ENCODE results near the gene NCOR2. TPM values are rescaled to one million over a fixed set of nuclear protein-coding genes. Genes with fewer than 3 reads are reported as not detected.
"Not testable (repeated sequence)": the region's sequence is repeated elsewhere in the genome, so short reads cannot be mapped to it uniquely, and the experiment has no call there.

The NCOR2 gene
- total and polyA plus RNA-seq, 2 donors (not counting 1 experiment from before 2014, with no cell fraction given) = 25.9 to 144 TPM

GRCh38 chr12:124586756-124587155, 19.3 kb upstream of the NCOR2 start:
- H3K27me3 ChIP-seq (replicated peaks in 1 of 4; ENCODE audit: control extremely low read depth in 1 of 4, control insufficient read depth in 3 of 4, insufficient read depth in 4 of 4, low read length in 3 of 4) = peaks cover 0 to 9% (median 3%) of the 10 kb centered on the region in 4 experiments
- H3K9me3 ChIP-seq (ENCODE audit: control extremely low read depth in 1 of 3, control insufficient read depth in 2 of 3, insufficient read depth in 1 of 3, low read length in 2 of 3) = peaks cover 0 to 12% (median 0%) of the 10 kb centered on the region in 3 donors
- no peak overlapping the region for H2AFZ ChIP-seq (ENCODE audit: insufficient read depth, low read depth, low read length, poor library complexity, severe bottlenecking)
- no peak overlapping the region for H3K9ac ChIP-seq (ENCODE audit: low read length)
- WGBS (ENCODE audit: insufficient coverage) = 67% methylated on average over 6 of the region's 11 CpGs
- no peaks in the 10 kb centered on the region for H3K9me3 Mint-ChIP-seq (ENCODE audit: insufficient read depth)
- TF ChIP-seq EZH2 (IDR thresholded peaks at IDR 0.05; ENCODE audit: borderline replicate concordance, insufficient read depth, low read depth, low read length, poor library complexity, severe bottlenecking) = no peak
- no peak for TF ChIP-seq CTCF (IDR thresholded peaks at IDR 0.05)
- no peak overlapping the region for H3K4me3 ChIP-seq (ENCODE audit: control extremely low read depth in 1 of 5, extremely low read depth in 1 of 5, insufficient read depth in 1 of 5, low read depth in 2 of 5, low read length in 4 of 5)
- H3K27me3 Mint-ChIP-seq = peaks cover 16% of the 10 kb centered on the region
- ChIA-PET POLR2A (no interaction called here), CTCF (no interaction called here)
- DNase-seq (no peak), ATAC-seq (ENCODE audit: low read depth) (no peak)
- no peak overlapping the region for H3K27ac Mint-ChIP-seq
- intact Hi-C loops (cut with micrococcal nuclease) = no loop called here
- no peak overlapping the region for H3K4me2 ChIP-seq (replicated peaks; ENCODE audit: low read depth, low read length, poor library complexity, severe bottlenecking)
- no peaks in the 10 kb centered on the region for H3K79me2 ChIP-seq (ENCODE audit: control insufficient read depth, insufficient read depth, low read length)
- H3K27ac ChIP-seq (ENCODE audit: low read length in 2 of 2) = no peak overlapping the region
- no peaks in the 10 kb centered on the region for H4K20me1 ChIP-seq (ENCODE audit: control insufficient read depth, insufficient read depth, low read length, poor library complexity, severe bottlenecking)
- peaks cover 14% of the 10 kb centered on the region for H3K4me1 Mint-ChIP-seq
- no peak overlapping the region for H3K4me3 Mint-ChIP-seq
- peaks cover 4 to 9% of the 10 kb centered on the region in 2 donors for H3K4me1 ChIP-seq (ENCODE audit: control insufficient read depth in 2 of 2, insufficient read depth in 2 of 2, low read length in 2 of 2)
- no peaks in the 10 kb centered on the region for H3K36me3 ChIP-seq (replicated peaks in 1 of 2; ENCODE audit: control extremely low read depth in 1 of 2, control insufficient read depth in 1 of 2, extremely low read depth in 1 of 2, insufficient read depth in 2 of 2, low read length in 1 of 2)

GRCh38 chr12:124584494-124584893, 17.1 kb upstream of the NCOR2 start:
- H3K9ac ChIP-seq (ENCODE audit: low read length); DNase-seq; H3K4me1 Mint-ChIP-seq; H3K79me2 ChIP-seq (ENCODE audit: control insufficient read depth, insufficient read depth, low read length); POLR2A ChIA-PET; ATAC-seq (ENCODE audit: low read depth); intact Hi-C loops (cut with micrococcal nuclease); H3K27ac ChIP-seq (ENCODE audit: low read length in 2 of 2); CTCF ChIA-PET; H3K27me3 ChIP-seq (replicated peaks in 1 of 4; ENCODE audit: control extremely low read depth in 1 of 4, control insufficient read depth in 3 of 4, insufficient read depth in 4 of 4, low read length in 3 of 4); H2AFZ ChIP-seq (ENCODE audit: insufficient read depth, low read depth, low read length, poor library complexity, severe bottlenecking); H3K9me3 Mint-ChIP-seq (ENCODE audit: insufficient read depth); H3K4me3 ChIP-seq (ENCODE audit: control extremely low read depth in 1 of 5, extremely low read depth in 1 of 5, insufficient read depth in 1 of 5, low read depth in 2 of 5, low read length in 4 of 5); H3K4me2 ChIP-seq (replicated peaks; ENCODE audit: low read depth, low read length, poor library complexity, severe bottlenecking); H3K4me3 Mint-ChIP-seq; H3K36me3 ChIP-seq (replicated peaks in 1 of 2; ENCODE audit: control extremely low read depth in 1 of 2, control insufficient read depth in 1 of 2, extremely low read depth in 1 of 2, insufficient read depth in 2 of 2, low read length in 1 of 2); H3K4me1 ChIP-seq (ENCODE audit: control insufficient read depth in 2 of 2, insufficient read depth in 2 of 2, low read length in 2 of 2); H4K20me1 ChIP-seq (ENCODE audit: control insufficient read depth, insufficient read depth, low read length, poor library complexity, severe bottlenecking); H3K27ac Mint-ChIP-seq: not testable (repeated sequence)
- peaks cover 0 to 16% (median 6%) of the 10 kb centered on the region in 3 donors for H3K9me3 ChIP-seq (ENCODE audit: control extremely low read depth in 1 of 3, control insufficient read depth in 2 of 3, insufficient read depth in 1 of 3, low read length in 2 of 3)
- WGBS (ENCODE audit: insufficient coverage) = 100% methylated on average over 2 of the region's 7 CpGs
- peaks cover 16% of the 10 kb centered on the region for H3K27me3 Mint-ChIP-seq

Data from B cell (primary cell).